ENCODE results near the gene EIF4A2. TPM values are rescaled to one million over a fixed set of nuclear protein-coding genes. Genes with fewer than 3 reads are reported as not detected.

The EIF4A2 gene
- total RNA-seq, 1 donor from 2014 or later = 1,764 TPM

DNA sequence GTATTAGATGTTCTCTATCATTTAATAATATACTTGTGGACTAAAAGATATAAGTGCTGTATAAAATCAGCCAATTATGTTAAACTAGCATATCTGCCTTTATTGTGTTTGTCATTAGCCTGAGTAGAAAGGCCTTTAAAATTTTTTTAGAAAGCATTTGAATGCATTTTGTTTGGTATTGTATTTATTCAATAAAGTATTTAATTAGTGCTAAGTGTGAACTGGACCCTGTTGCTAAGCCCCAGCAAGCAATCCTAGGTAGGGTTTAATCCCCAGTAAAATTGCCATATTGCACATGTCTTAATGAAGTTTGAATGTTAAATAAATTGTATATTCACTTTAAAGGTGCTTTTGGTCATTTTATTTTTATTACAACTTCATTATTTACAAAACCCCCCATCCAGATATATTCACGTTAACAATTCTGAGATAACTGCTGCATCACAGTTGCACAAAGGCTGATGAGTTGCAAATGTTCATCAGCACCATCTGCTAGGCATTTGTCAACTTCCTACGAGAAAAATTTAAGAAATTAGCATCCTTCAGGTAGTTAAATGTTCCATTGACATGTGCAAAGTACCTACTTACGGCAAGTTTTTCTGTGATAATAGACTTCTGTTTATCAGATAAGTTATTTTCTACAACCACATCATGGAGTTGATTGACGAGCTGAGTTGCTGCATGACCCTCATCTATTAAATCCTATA is 6.3 kb downstream of the EIF4A2 start:
- Histone ChIP-seq H3K9me3 (ENCODE audit: low read depth) (no peaks in the 10 kb centered on the region), H3K4me3 (no peak overlapping the region), H3K9ac (no peak overlapping the region), H3K4me1 (peaks cover 23% of the 10 kb centered on the region), H3K36me3 (peaks cover 47% of the 10 kb centered on the region), H3K27me3 (no peaks in the 10 kb centered on the region), H3K27ac (no peak overlapping the region), H3K79me2 (ENCODE audit: low read depth) (peaks cover 45% of the 10 kb centered on the region), H3F3A (ENCODE audit: low read depth) (peaks cover 94% of the 10 kb centered on the region), H3K4me2 (no peak overlapping the region), H4K20me1 (ENCODE audit: low read depth) (peaks cover 65% of the 10 kb centered on the region), H2AFZ (replicated peaks) (no peak overlapping the region)
- Mint-ChIP-seq H3K27ac (no peak overlapping the region), H3K4me3 (no peak overlapping the region), H3K9me3 (no peaks in the 10 kb centered on the region), H3K36me3 (peaks cover 55% of the 10 kb centered on the region), H3K4me1 (peaks cover 34% of the 10 kb centered on the region), H3K27me3 (ENCODE audit: insufficient read depth, low read depth) (no peaks in the 10 kb centered on the region)
- no peak for DNase-seq (ENCODE audit: low spot score)
- TF ChIP-seq, protein P1, sequence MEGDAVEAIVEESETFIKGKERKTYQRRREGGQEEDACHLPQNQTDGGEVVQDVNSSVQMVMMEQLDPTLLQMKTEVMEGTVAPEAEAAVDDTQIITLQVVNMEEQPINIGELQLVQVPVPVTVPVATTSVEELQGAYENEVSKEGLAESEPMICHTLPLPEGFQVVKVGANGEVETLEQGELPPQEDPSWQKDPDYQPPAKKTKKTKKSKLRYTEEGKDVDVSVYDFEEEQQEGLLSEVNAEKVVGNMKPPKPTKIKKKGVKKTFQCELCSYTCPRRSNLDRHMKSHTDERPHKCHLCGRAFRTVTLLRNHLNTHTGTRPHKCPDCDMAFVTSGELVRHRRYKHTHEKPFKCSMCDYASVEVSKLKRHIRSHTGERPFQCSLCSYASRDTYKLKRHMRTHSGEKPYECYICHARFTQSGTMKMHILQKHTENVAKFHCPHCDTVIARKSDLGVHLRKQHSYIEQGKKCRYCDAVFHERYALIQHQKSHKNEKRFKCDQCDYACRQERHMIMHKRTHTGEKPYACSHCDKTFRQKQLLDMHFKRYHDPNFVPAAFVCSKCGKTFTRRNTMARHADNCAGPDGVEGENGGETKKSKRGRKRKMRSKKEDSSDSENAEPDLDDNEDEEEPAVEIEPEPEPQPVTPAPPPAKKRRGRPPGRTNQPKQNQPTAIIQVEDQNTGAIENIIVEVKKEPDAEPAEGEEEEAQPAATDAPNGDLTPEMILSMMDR (IDR thresholded peaks at IDR 0.05) = no peak
- TF ChIP-seq EZH2phosphoT487 (IDR thresholded peaks at IDR 0.05) (no peak), EZH2 (IDR thresholded peaks at IDR 0.05) (no peak)

DNA sequence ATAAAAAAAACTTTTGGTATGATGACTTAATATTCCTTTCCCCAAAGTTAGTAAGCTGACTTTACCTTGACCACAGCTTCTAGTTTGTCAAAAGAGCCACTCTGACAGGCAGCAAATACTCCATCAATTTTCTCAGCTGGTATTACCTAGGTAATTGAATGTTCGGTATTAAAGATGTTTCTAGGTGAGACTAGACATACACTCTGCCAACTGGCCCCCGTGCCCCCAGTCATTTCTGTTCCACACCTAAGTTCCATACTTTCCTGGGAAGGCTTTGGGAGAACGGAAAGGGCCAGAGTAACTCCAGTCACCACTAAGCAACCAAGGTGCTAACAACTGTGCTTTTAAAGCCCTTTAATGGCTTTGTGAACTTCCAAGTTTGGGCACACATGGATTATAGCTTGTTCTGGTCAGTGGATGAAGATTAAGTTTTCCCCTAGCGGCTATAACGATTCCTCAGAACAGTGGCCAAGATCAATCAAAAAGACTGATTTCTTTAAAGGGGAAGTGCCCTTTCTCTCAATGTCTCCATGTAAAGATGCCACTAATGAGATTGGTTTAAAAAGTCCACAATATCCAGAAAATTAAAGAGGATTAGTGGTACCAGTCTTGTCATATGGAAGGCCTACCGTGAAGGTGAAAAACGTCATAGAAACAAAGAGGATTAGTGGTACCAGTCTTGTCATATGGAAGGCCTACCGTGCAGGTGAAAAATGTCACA is 7.0 kb downstream of the EIF4A2 start:
- no peaks in the 10 kb centered on the region for H3K27me3 Mint-ChIP-seq (ENCODE audit: insufficient read depth, low read depth)
- H3F3A ChIP-seq (ENCODE audit: low read depth) = peaks cover 92% of the 10 kb centered on the region
- peaks cover 40% of the 10 kb centered on the region for H3K36me3 ChIP-seq
- H3K27me3 ChIP-seq = no peaks in the 10 kb centered on the region
- no peak overlapping the region for H3K4me3 Mint-ChIP-seq
- H3K27ac Mint-ChIP-seq = no peak overlapping the region
- DNase-seq (ENCODE audit: low spot score) = no peak
- H3K4me3 ChIP-seq = no peak overlapping the region
- no peak overlapping the region for H3K9ac ChIP-seq
- H3K4me1 Mint-ChIP-seq = peaks cover 27% of the 10 kb centered on the region
- TF ChIP-seq EZH2 (IDR thresholded peaks at IDR 0.05) = no peak
- TF ChIP-seq, protein P1 (IDR thresholded peaks at IDR 0.05) = no peak
- no peak for TF ChIP-seq EZH2phosphoT487 (IDR thresholded peaks at IDR 0.05)
- no peaks in the 10 kb centered on the region for H3K9me3 ChIP-seq (ENCODE audit: low read depth)
- peak overlapping the region; percentile 77 for H3K27ac ChIP-seq
- H3K79me2 ChIP-seq (ENCODE audit: low read depth) = peaks cover 38% of the 10 kb centered on the region
- no peaks in the 10 kb centered on the region for H3K9me3 Mint-ChIP-seq
- peaks cover 48% of the 10 kb centered on the region for H3K36me3 Mint-ChIP-seq
- no peak overlapping the region for H3K4me2 ChIP-seq
- H4K20me1 ChIP-seq (ENCODE audit: low read depth) = peaks cover 58% of the 10 kb centered on the region
- no peak overlapping the region for H2AFZ ChIP-seq (replicated peaks)
- peaks cover 19% of the 10 kb centered on the region for H3K4me1 ChIP-seq

DNA sequence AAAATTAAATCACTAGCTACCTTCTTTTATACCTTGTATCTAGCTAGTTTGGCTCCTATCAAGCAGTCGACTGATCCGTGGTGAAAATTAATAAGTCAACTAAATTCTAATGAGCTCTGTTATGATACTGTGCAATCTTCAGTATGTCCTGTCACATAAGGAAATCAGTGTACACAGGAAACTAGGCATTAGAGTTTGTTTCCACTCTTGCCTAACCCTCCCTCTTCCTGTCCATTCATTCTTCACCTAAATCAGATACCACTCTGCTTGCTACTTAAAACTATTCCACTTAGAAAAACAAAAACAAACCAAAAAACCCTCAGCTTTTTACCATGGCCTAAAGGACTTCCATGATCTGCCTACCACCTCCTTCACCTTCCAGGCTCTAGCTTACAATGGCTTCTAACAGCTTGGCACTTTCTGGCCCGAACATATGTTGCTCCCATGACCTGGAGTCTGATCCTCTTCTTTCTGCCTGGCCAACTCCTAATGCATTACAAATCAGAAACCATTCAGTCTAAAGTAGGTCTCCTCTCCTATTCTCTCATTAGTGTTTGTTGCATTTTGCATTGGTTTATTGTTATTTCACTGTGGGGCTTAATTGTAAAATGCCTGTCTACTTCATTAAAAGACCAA is 15.0 kb downstream of the EIF4A2 start:
- H3K27me3 Mint-ChIP-seq (ENCODE audit: insufficient read depth, low read depth) = no peaks in the 10 kb centered on the region
- H3K36me3 ChIP-seq = peaks cover 41% of the 10 kb centered on the region
- H3K27me3 ChIP-seq = no peaks in the 10 kb centered on the region

More for the DNA sequence above, 15.0 kb downstream of the EIF4A2 start:
- no peak overlapping the region for H2AFZ ChIP-seq (replicated peaks)
- peak; percentile 36 for DNase-seq (ENCODE audit: low spot score)
- peaks cover 7% of the 10 kb centered on the region for H3K4me1 ChIP-seq
- H3K4me2 ChIP-seq = peak overlapping the region; percentile 27
- H3K4me3 ChIP-seq = no peak overlapping the region
- no peaks in the 10 kb centered on the region for H3K9me3 ChIP-seq (ENCODE audit: low read depth)
- Mint-ChIP-seq H3K4me1 (no peaks in the 10 kb centered on the region), H3K9me3 (no peaks in the 10 kb centered on the region), H3K36me3 (peaks cover 41% of the 10 kb centered on the region), H3K27ac (no peak overlapping the region), H3K4me3 (no peak overlapping the region)
- no peak for TF ChIP-seq EZH2phosphoT487 (IDR thresholded peaks at IDR 0.05)
- no peak for TF ChIP-seq EZH2 (IDR thresholded peaks at IDR 0.05)
- TF ChIP-seq, protein P1 (IDR thresholded peaks at IDR 0.05) = no peak
- H3F3A ChIP-seq (ENCODE audit: low read depth) = peaks cover 27% of the 10 kb centered on the region
- no peak overlapping the region for H3K27ac ChIP-seq
- peaks cover 64% of the 10 kb centered on the region for H3K79me2 ChIP-seq (ENCODE audit: low read depth)
- no peak overlapping the region for H3K9ac ChIP-seq
- H4K20me1 ChIP-seq (ENCODE audit: low read depth) = peaks cover 14% of the 10 kb centered on the region

All from neural progenitor cell (in vitro differentiated cells).